Measurements from ENCODE around the gene KCNA2.

- TF ChIP-seq FOXP2 (optimal IDR thresholded peaks at IDR 0.05; ENCODE audit: control extremely low read depth, extremely low read length, insufficient read depth) (no peak), POLR2AphosphoS5 (IDR thresholded peaks at IDR 0.05; ENCODE audit: borderline replicate concordance, low read depth, low read length) (no peak), EZH2 (IDR thresholded peaks at IDR 0.05) (no peak)
Measured at GRCh38 chr1:110584045-110584444, 22.1 kb downstream of the KCNA2 start.
